SK-N-SH (cell line): ENCODE measurements around the gene TICRR.

ENCODE experiments used
- CHD2 ChIP-seq: fragments of 150-350 bp; IDR thresholded peaks from 2 replicates; pipeline ENCODE4 v1.6.1; 2018; ENCODE audit warnings: low read length; ENCODE audit not compliant: partially characterized antibody
- ELF1 ChIP-seq: IDR thresholded peaks from 2 replicates; pipeline ENCODE4 v1.4.0; 2012
- EZH2phosphoT487 ChIP-seq: fragments of 200-600 bp; sonication (generic); IDR thresholded peaks from 2 replicates; pipeline ENCODE4 v1.6.1; 2017; ENCODE audit warnings: low read depth, mixed run types, mild to moderate bottlenecking, antibody characterized with exemption, moderate library complexity, borderline replicate concordance
- JUND ChIP-seq: IDR thresholded peaks from 2 replicates; pipeline ENCODE4 v1.4.0; 2012
- MXI1 ChIP-seq: IDR thresholded peaks from 2 replicates; pipeline ENCODE4 v1.6.1; 2012; ENCODE audit warnings: mild to moderate bottlenecking, low read depth, low read length, improper control_type of control experiment
- POLR2AphosphoS5 ChIP-seq: IDR thresholded peaks from 2 replicates; pipeline ENCODE4 v1.6.1; 2012; ENCODE audit warnings: low read depth, low read length
- RCOR1 ChIP-seq: fragments of 150-350 bp; IDR thresholded peaks from 2 replicates; pipeline ENCODE4 v1.6.1; 2017; ENCODE audit warnings: antibody characterized with exemption, low read length
- SIN3A ChIP-seq: IDR thresholded peaks from 2 replicates; pipeline ENCODE4 v1.6.1; 2012; ENCODE audit warnings: low read depth, mild to moderate bottlenecking, low read length, moderate library complexity, borderline replicate concordance
- TF ChIP-seq, protein P1 (sequence below): IDR thresholded peaks from 2 replicates; pipeline ENCODE4 v1.4.0; 2012; ENCODE audit warnings: low read depth
- TF ChIP-seq, protein P2 (sequence below): fragments of 200-600 bp; sonication (generic); IDR thresholded peaks from 2 replicates; pipeline ENCODE4 v1.6.1; 2017; ENCODE audit warnings: antibody characterized with exemption, mild to moderate bottlenecking, moderate library complexity
- TF ChIP-seq, protein P3 (sequence below): IDR thresholded peaks from 2 replicates; pipeline ENCODE4 v1.4.0; 2012; ENCODE audit warnings: low read depth, borderline replicate concordance
- TF ChIP-seq, protein P4 (sequence below): IDR thresholded peaks from 2 replicates; pipeline ENCODE4 v1.6.1; 2012; ENCODE audit warnings: mild to moderate bottlenecking, low read depth, low read length, moderate library complexity

DNA sequence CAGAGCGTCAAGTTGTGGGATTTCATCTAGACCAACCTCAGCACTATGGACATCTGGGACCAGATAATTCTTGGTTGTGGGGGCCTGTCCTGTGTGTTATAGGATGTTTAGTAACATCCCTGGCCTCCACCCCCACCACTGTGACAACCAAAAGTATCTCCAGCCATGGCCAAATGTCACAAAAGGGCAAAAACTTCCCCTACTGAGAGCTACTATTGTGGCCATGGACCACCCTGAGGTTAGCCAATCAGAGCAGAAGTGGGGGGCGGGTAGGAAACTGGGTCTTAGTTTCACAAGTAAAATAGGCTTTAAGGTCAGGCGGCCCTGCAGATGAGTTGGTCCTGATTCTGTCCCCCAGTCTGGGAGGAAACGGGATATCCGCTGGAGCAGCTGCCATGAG, 54.6 kb downstream of the TICRR start:
- TF ChIP-seq, protein P1, sequence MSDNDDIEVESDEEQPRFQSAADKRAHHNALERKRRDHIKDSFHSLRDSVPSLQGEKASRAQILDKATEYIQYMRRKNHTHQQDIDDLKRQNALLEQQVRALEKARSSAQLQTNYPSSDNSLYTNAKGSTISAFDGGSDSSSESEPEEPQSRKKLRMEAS, result no peak
- TF ChIP-seq POLR2AphosphoS5 (no peak), SIN3A (no peak), EZH2phosphoT487 (no peak), MXI1 (no peak), RCOR1 (no peak), JUND (no peak), CHD2 (no peak), ELF1 (no peak)
- TF ChIP-seq, protein P2, sequence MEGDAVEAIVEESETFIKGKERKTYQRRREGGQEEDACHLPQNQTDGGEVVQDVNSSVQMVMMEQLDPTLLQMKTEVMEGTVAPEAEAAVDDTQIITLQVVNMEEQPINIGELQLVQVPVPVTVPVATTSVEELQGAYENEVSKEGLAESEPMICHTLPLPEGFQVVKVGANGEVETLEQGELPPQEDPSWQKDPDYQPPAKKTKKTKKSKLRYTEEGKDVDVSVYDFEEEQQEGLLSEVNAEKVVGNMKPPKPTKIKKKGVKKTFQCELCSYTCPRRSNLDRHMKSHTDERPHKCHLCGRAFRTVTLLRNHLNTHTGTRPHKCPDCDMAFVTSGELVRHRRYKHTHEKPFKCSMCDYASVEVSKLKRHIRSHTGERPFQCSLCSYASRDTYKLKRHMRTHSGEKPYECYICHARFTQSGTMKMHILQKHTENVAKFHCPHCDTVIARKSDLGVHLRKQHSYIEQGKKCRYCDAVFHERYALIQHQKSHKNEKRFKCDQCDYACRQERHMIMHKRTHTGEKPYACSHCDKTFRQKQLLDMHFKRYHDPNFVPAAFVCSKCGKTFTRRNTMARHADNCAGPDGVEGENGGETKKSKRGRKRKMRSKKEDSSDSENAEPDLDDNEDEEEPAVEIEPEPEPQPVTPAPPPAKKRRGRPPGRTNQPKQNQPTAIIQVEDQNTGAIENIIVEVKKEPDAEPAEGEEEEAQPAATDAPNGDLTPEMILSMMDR, result no peak
- TF ChIP-seq, protein P3, sequence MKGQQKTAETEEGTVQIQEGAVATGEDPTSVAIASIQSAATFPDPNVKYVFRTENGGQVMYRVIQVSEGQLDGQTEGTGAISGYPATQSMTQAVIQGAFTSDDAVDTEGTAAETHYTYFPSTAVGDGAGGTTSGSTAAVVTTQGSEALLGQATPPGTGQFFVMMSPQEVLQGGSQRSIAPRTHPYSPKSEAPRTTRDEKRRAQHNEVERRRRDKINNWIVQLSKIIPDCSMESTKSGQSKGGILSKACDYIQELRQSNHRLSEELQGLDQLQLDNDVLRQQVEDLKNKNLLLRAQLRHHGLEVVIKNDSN, result no peak
- TF ChIP-seq, protein P4, sequence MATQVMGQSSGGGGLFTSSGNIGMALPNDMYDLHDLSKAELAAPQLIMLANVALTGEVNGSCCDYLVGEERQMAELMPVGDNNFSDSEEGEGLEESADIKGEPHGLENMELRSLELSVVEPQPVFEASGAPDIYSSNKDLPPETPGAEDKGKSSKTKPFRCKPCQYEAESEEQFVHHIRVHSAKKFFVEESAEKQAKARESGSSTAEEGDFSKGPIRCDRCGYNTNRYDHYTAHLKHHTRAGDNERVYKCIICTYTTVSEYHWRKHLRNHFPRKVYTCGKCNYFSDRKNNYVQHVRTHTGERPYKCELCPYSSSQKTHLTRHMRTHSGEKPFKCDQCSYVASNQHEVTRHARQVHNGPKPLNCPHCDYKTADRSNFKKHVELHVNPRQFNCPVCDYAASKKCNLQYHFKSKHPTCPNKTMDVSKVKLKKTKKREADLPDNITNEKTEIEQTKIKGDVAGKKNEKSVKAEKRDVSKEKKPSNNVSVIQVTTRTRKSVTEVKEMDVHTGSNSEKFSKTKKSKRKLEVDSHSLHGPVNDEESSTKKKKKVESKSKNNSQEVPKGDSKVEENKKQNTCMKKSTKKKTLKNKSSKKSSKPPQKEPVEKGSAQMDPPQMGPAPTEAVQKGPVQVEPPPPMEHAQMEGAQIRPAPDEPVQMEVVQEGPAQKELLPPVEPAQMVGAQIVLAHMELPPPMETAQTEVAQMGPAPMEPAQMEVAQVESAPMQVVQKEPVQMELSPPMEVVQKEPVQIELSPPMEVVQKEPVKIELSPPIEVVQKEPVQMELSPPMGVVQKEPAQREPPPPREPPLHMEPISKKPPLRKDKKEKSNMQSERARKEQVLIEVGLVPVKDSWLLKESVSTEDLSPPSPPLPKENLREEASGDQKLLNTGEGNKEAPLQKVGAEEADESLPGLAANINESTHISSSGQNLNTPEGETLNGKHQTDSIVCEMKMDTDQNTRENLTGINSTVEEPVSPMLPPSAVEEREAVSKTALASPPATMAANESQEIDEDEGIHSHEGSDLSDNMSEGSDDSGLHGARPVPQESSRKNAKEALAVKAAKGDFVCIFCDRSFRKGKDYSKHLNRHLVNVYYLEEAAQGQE, result no peak
